ENCODE results near the gene ABCC5. TPM values are rescaled to one million over a fixed set of nuclear protein-coding genes. Genes with fewer than 3 reads are reported as not detected.

Gene ABCC5
- total and polyA plus RNA-seq, 2 of the 8 experiments (the other 6 are each of a cell fraction or from before 2014, with no cell fraction given), result 25.3 to 40.8 TPM

GRCh38 chr3:183913580-183913920, 104.1 kb downstream of the ABCC5 start:
- Histone ChIP-seq H2BK120ac (replicated peaks; ENCODE audit: low read depth, low read length) (no peak overlapping the region), H3K9me3 (ENCODE audit: insufficient read depth in 2 of 2, low read depth in 1 of 2, low read length in 1 of 2) (no peaks in the 10 kb centered on the region), H2BK5ac (ENCODE audit: low read depth, low read length) (no peak overlapping the region), H3K4me3 (ENCODE audit: extremely low read depth in 1 of 4, insufficient read depth in 2 of 4, low read depth in 3 of 4, low read length in 4 of 4) (no peak overlapping the region), H3K23ac (ENCODE audit: insufficient read length) (no peak overlapping the region), H3K4me1 (replicated peaks in 1 of 4; ENCODE audit: control insufficient read depth in 3 of 4, insufficient read depth in 4 of 4, low read length in 3 of 4) (peaks cover 0 to 10% (median 0%) of the 10 kb centered on the region in 4 experiments; a peak in 2 of 7 replicates), H2BK15ac (ENCODE audit: low read length) (no peak overlapping the region), H3K36me3 (ENCODE audit: control insufficient read depth in 2 of 4, insufficient read depth in 4 of 4, low read length in 3 of 4) (no peaks in the 10 kb centered on the region), H3K56ac (replicated peaks; ENCODE audit: insufficient read length, low read depth, low read length) (no peak overlapping the region), H3K79me1 (ENCODE audit: low read depth, low read length) (no peaks in the 10 kb centered on the region), H4K5ac (ENCODE audit: insufficient read length, low read depth, low read length) (no peak overlapping the region), H3K27ac (ENCODE audit: low read depth, low read length) (no peak overlapping the region), H2BK20ac (ENCODE audit: low read length) (no peak overlapping the region), H3K9ac (replicated peaks in 1 of 4; ENCODE audit: extremely low read depth in 1 of 4, low read depth in 3 of 4, low read length in 3 of 4) (no peak overlapping the region), H3K27me3 (replicated peaks in 1 of 4; ENCODE audit: control insufficient read depth in 3 of 4, extremely low read depth in 1 of 4, insufficient read depth in 3 of 4, low read length in 3 of 4) (no peaks in the 10 kb centered on the region), H3K14ac (ENCODE audit: insufficient read length) (no peak overlapping the region), H4K20me1 (replicated peaks in 1 of 2; ENCODE audit: control insufficient read depth in 1 of 2, insufficient read depth in 2 of 2, low read length in 2 of 2) (no peaks in the 10 kb centered on the region), H3K23me2 (ENCODE audit: low read depth, low read length) (no peaks in the 10 kb centered on the region), H3K79me2 (ENCODE audit: control insufficient read depth in 1 of 2, insufficient read depth in 2 of 2, low read length in 2 of 2) (no peaks in the 10 kb centered on the region), H2AFZ (ENCODE audit: low read length) (no peak overlapping the region), H3K18ac (ENCODE audit: extremely low read depth, low read length) (no peak overlapping the region), H4K8ac (ENCODE audit: extremely low read depth, insufficient read depth, low read length) (no peak overlapping the region), H3K4ac (replicated peaks; ENCODE audit: insufficient read length, low read depth, low read length) (no peak overlapping the region), H3K4me2 (ENCODE audit: insufficient read depth in 1 of 2, low read depth in 2 of 2, low read length in 2 of 2) (no peak overlapping the region), H4K91ac (replicated peaks; ENCODE audit: insufficient read length, low read length) (no peak overlapping the region), H2BK12ac (ENCODE audit: low read depth, low read length) (no peak overlapping the region), H2AK5ac (ENCODE audit: low read depth, low read length) (no peak overlapping the region)
- TF ChIP-seq SIRT6 (IDR thresholded peaks at IDR 0.05; ENCODE audit: low read length), result no peak
- TF ChIP-seq EZH2 (IDR thresholded peaks at IDR 0.05; ENCODE audit: low read depth, low read length, severe bottlenecking), result no peak
- no peak for TF ChIP-seq SIN3A (conservative IDR thresholded peaks at IDR 0.05 in 1 of 2, IDR thresholded peaks at IDR 0.05 in 1 of 2; ENCODE audit: low read depth in 1 of 2, low read length in 2 of 2)
- TF ChIP-seq JUN (IDR thresholded peaks at IDR 0.05; ENCODE audit: low read depth, low read length), result no peak
- TF ChIP-seq ATF2 (IDR thresholded peaks at IDR 0.05; ENCODE audit: low read length), result no peak
- no peak for TF ChIP-seq TBP (IDR thresholded peaks at IDR 0.05; ENCODE audit: low read depth, low read length)
- no peak for TF ChIP-seq CHD1 (IDR thresholded peaks at IDR 0.05; ENCODE audit: low read depth, low read length)
- TF ChIP-seq BCL11A (IDR thresholded peaks at IDR 0.05; ENCODE audit: low read depth in 2 of 2, low read length in 2 of 2), result no peak
- no peak for TF ChIP-seq HDAC6 (IDR thresholded peaks at IDR 0.05; ENCODE audit: low read depth, low read length)
- no peak for TF ChIP-seq RBBP5 (IDR thresholded peaks at IDR 0.05; ENCODE audit: borderline replicate concordance, low read depth, low read length)
- no peak for TF ChIP-seq CBX5 (IDR thresholded peaks at IDR 0.05; ENCODE audit: low read depth, low read length)
- WGBS, 2 experiments (ENCODE audit: extremely low coverage in 1 of 2, insufficient coverage in 1 of 2, insufficient read length in 1 of 2, insufficient replicate concordance in 2 of 2, low coverage in 1 of 2, low lambda C conversion rate in 2 of 2, missing lambda C conversion rate in 1 of 2), result 75% methylated on average over 9 of the region's 9 CpGs; no CpG with 5 or more reads in 1 of the 2 experiments
- ChIA-PET CTCF (ENCODE audit: partially characterized antibody) (interaction anchor here (1.5 to 3.7 kb wide), 4 partner anchors 9 to 76 kb away, joined by 3 to 29 read pairs (median 9); partner anchors contain the start of gene PARL), POLR2A (ENCODE audit: partially characterized antibody) (interaction anchor here (1.4 kb wide), 1 partner anchor 106 kb away, joined by 5 read pairs; no protein-coding TSS in a partner anchor)
- DNase-seq (ENCODE audit: low read depth in 1 of 2, low spot score in 2 of 2) (no peak), FAIRE-seq (no peak)

All from H1 (cell line).